ENCODE measurements around the gene FAM227A.
A peak's percentile ranks its signal among the peaks of the same experiment; 100 is the strongest.

The FAM227A gene

GRCh38 chr22:38697425-38698089 lies 41.4 kb upstream of the FAM227A start:
- Histone ChIP-seq H3K4me1 (ENCODE audit: control insufficient read depth, insufficient read depth, low read length) (peaks cover 22% of the 10 kb centered on the region), H3K27me3 (ENCODE audit: control insufficient read depth, insufficient read depth, low read length, poor library complexity, severe bottlenecking) (peaks cover 6% of the 10 kb centered on the region), H3K27ac (ENCODE audit: insufficient read depth, low read depth, low read length, poor library complexity, severe bottlenecking) (no peak overlapping the region), H3K4me3 (ENCODE audit: insufficient read depth, low read depth, low read length) (peak overlapping the region; percentile 2), H3K36me3 (ENCODE audit: control insufficient read depth, insufficient read depth, low read length) (no peaks in the 10 kb centered on the region), H3K9me3 (ENCODE audit: control insufficient read depth, low read length) (no peaks in the 10 kb centered on the region)
- WGBS, 2 experiments = 89 to 90% methylated on average over 8 of the region's 8 CpGs

GRCh38 chr22:38696606-38697424 lies 40.6 kb upstream of the FAM227A start:
- no peaks in the 10 kb centered on the region for H3K36me3 ChIP-seq (ENCODE audit: control insufficient read depth, insufficient read depth, low read length)
- H3K4me3 ChIP-seq (ENCODE audit: insufficient read depth, low read depth, low read length) = no peak overlapping the region
- no peak overlapping the region for H3K27ac ChIP-seq (ENCODE audit: insufficient read depth, low read depth, low read length, poor library complexity, severe bottlenecking)

GRCh38 chr22:38694940-38695339 lies 38.7 kb upstream of the FAM227A start:
- Histone ChIP-seq H3K4me3 (ENCODE audit: insufficient read depth, low read depth, low read length) (no peak overlapping the region), H3K9me3 (ENCODE audit: control insufficient read depth, low read length) (no peaks in the 10 kb centered on the region), H3K27ac (ENCODE audit: insufficient read depth, low read depth, low read length, poor library complexity, severe bottlenecking) (no peak overlapping the region), H3K36me3 (ENCODE audit: control insufficient read depth, insufficient read depth, low read length) (no peaks in the 10 kb centered on the region), H3K27me3 (ENCODE audit: control insufficient read depth, insufficient read depth, low read length, poor library complexity, severe bottlenecking) (no peaks in the 10 kb centered on the region), H3K4me1 (ENCODE audit: control insufficient read depth, insufficient read depth, low read length) (peaks cover 19% of the 10 kb centered on the region)
- WGBS, 2 experiments = 97% methylated on average over 3 of the region's 3 CpGs

More at GRCh38 chr22:38696606-38697424, 40.6 kb upstream of the FAM227A start:
- H3K9me3 ChIP-seq (ENCODE audit: control insufficient read depth, low read length) = no peaks in the 10 kb centered on the region
- WGBS, 2 experiments = 67% methylated on average over 3 of the region's 3 CpGs
- H3K27me3 ChIP-seq (ENCODE audit: control insufficient read depth, insufficient read depth, low read length, poor library complexity, severe bottlenecking) = peaks cover 6% of the 10 kb centered on the region
- H3K4me1 ChIP-seq (ENCODE audit: control insufficient read depth, insufficient read depth, low read length) = peaks cover 21% of the 10 kb centered on the region

- no peaks in the 10 kb centered on the region for H3K27me3 ChIP-seq (ENCODE audit: control insufficient read depth, insufficient read depth, low read length, poor library complexity, severe bottlenecking)
- no peak overlapping the region for H3K27ac ChIP-seq (ENCODE audit: insufficient read depth, low read depth, low read length, poor library complexity, severe bottlenecking)
- 92 to 100% methylated on average over 2 of the region's 2 CpGs for WGBS, 2 experiments
- peaks cover 14% of the 10 kb centered on the region for H3K4me1 ChIP-seq (ENCODE audit: control insufficient read depth, insufficient read depth, low read length)
- H3K36me3 ChIP-seq (ENCODE audit: control insufficient read depth, insufficient read depth, low read length) = peaks cover 3% of the 10 kb centered on the region
- no peaks in the 10 kb centered on the region for H3K9me3 ChIP-seq (ENCODE audit: control insufficient read depth, low read length)
- H3K4me3 ChIP-seq (ENCODE audit: insufficient read depth, low read depth, low read length) = no peak overlapping the region
These were observed 37.9 kb upstream of the FAM227A start for GRCh38 chr22:38694049-38694448.

GRCh38 chr22:38689651-38690050 lies 33.5 kb upstream of the FAM227A start:
- Histone ChIP-seq H3K4me1 (ENCODE audit: control insufficient read depth, insufficient read depth, low read length) (no peaks in the 10 kb centered on the region), H3K27ac (ENCODE audit: insufficient read depth, low read depth, low read length, poor library complexity, severe bottlenecking) (no peak overlapping the region), H3K36me3 (ENCODE audit: control insufficient read depth, insufficient read depth, low read length) (peaks cover 23% of the 10 kb centered on the region), H3K27me3 (ENCODE audit: control insufficient read depth, insufficient read depth, low read length, poor library complexity, severe bottlenecking) (no peaks in the 10 kb centered on the region), H3K4me3 (ENCODE audit: insufficient read depth, low read depth, low read length) (no peak overlapping the region), H3K9me3 (ENCODE audit: control insufficient read depth, low read length) (no peaks in the 10 kb centered on the region)
- WGBS, 2 experiments = 75 to 100% methylated on average over 1 of the region's 1 CpG

GRCh38 chr22:38685761-38686160 lies 29.6 kb upstream of the FAM227A start:
- Histone ChIP-seq H3K4me1 (ENCODE audit: control insufficient read depth, insufficient read depth, low read length) (no peaks in the 10 kb centered on the region), H3K9me3 (ENCODE audit: control insufficient read depth, low read length) (no peaks in the 10 kb centered on the region), H3K4me3 (ENCODE audit: insufficient read depth, low read depth, low read length) (no peak overlapping the region), H3K27ac (ENCODE audit: insufficient read depth, low read depth, low read length, poor library complexity, severe bottlenecking) (no peak overlapping the region), H3K36me3 (ENCODE audit: control insufficient read depth, insufficient read depth, low read length) (peaks cover 38% of the 10 kb centered on the region), H3K27me3 (ENCODE audit: control insufficient read depth, insufficient read depth, low read length, poor library complexity, severe bottlenecking) (no peaks in the 10 kb centered on the region)
- 96 to 97% methylated on average over 1 of the region's 1 CpG for WGBS, 2 experiments

GRCh38 chr22:38684895-38685294 lies 28.7 kb upstream of the FAM227A start:
- Histone ChIP-seq H3K9me3 (ENCODE audit: control insufficient read depth, low read length) (no peaks in the 10 kb centered on the region), H3K4me3 (ENCODE audit: insufficient read depth, low read depth, low read length) (no peak overlapping the region), H3K27me3 (ENCODE audit: control insufficient read depth, insufficient read depth, low read length, poor library complexity, severe bottlenecking) (no peaks in the 10 kb centered on the region), H3K27ac (ENCODE audit: insufficient read depth, low read depth, low read length, poor library complexity, severe bottlenecking) (no peak overlapping the region), H3K4me1 (ENCODE audit: control insufficient read depth, insufficient read depth, low read length) (no peaks in the 10 kb centered on the region), H3K36me3 (ENCODE audit: control insufficient read depth, insufficient read depth, low read length) (peaks cover 38% of the 10 kb centered on the region)
- WGBS, 2 experiments = 93 to 95% methylated on average over 9 of the region's 9 CpGs

- Histone ChIP-seq H3K4me1 (ENCODE audit: control insufficient read depth, insufficient read depth, low read length) (no peaks in the 10 kb centered on the region), H3K9me3 (ENCODE audit: control insufficient read depth, low read length) (no peaks in the 10 kb centered on the region), H3K4me3 (ENCODE audit: insufficient read depth, low read depth, low read length) (peak within 1 kb of the TSS; percentile 87), H3K27me3 (ENCODE audit: control insufficient read depth, insufficient read depth, low read length, poor library complexity, severe bottlenecking) (no peaks in the 10 kb centered on the region), H3K27ac (ENCODE audit: insufficient read depth, low read depth, low read length, poor library complexity, severe bottlenecking) (no peak within 1 kb of the TSS), H3K36me3 (ENCODE audit: control insufficient read depth, insufficient read depth, low read length) (peaks cover 27% of the 10 kb centered on the region)
- 1% methylated on average over 60 of the region's 60 CpGs for WGBS, 2 experiments
These were observed 25.6 kb upstream of the FAM227A start, which contains the start of gene TOMM22 for GRCh38 chr22:38681582-38682335. Gene TOMM22, plus strand, starts transcription at chr22:38681957. Its CDS starts 22 bp downstream, at chr22:38681979.

GRCh38 chr22:38675833-38676232 lies 19.6 kb upstream of the FAM227A start:
- Histone ChIP-seq H3K4me1 (ENCODE audit: control insufficient read depth, insufficient read depth, low read length) (no peaks in the 10 kb centered on the region), H3K27me3 (ENCODE audit: control insufficient read depth, insufficient read depth, low read length, poor library complexity, severe bottlenecking) (no peaks in the 10 kb centered on the region), H3K4me3 (ENCODE audit: insufficient read depth, low read depth, low read length) (no peak overlapping the region), H3K36me3 (ENCODE audit: control insufficient read depth, insufficient read depth, low read length) (peaks cover 7% of the 10 kb centered on the region), H3K9me3 (ENCODE audit: control insufficient read depth, low read length) (no peaks in the 10 kb centered on the region), H3K27ac (ENCODE audit: insufficient read depth, low read depth, low read length, poor library complexity, severe bottlenecking) (no peak overlapping the region)
- 95 to 96% methylated on average over 3 of the region's 3 CpGs for WGBS, 2 experiments

- Histone ChIP-seq H3K27ac (ENCODE audit: insufficient read depth, low read depth, low read length, poor library complexity, severe bottlenecking) (no peak overlapping the region), H3K4me3 (ENCODE audit: insufficient read depth, low read depth, low read length) (no peak overlapping the region), H3K27me3 (ENCODE audit: control insufficient read depth, insufficient read depth, low read length, poor library complexity, severe bottlenecking) (no peaks in the 10 kb centered on the region), H3K36me3 (ENCODE audit: control insufficient read depth, insufficient read depth, low read length) (peaks cover 7% of the 10 kb centered on the region), H3K4me1 (ENCODE audit: control insufficient read depth, insufficient read depth, low read length) (no peaks in the 10 kb centered on the region), H3K9me3 (ENCODE audit: control insufficient read depth, low read length) (no peaks in the 10 kb centered on the region)
- WGBS, 2 experiments = 93% methylated on average over 5 of the region's 5 CpGs
These were observed 18.7 kb upstream of the FAM227A start for GRCh38 chr22:38674888-38675287.

Measured in ectodermal cell (in vitro differentiated cells).